GM12875 (cell line): ENCODE data around the gene MAPKAP1.

Source experiments
- H3K4me3 ChIP-seq: one replicate; pipeline ENCODE4 v1.5.1; 2011; ENCODE audit warnings: low read depth, low read length, control low read depth
- TF ChIP-seq, protein P1 (sequence below): IDR thresholded peaks from 2 replicates; pipeline ENCODE4 v1.5.1; 2011; ENCODE audit warnings: low read depth, mild to moderate bottlenecking, control low read depth, inconsistent platforms, low read length, moderate library complexity, borderline replicate concordance; ENCODE audit not compliant: insufficient read depth

Gene MAPKAP1

GRCh38 chr9:125538092-125538473 is 168.9 kb downstream of the MAPKAP1 start:
- H3K4me3 ChIP-seq: no peak overlapping the region
- TF ChIP-seq, protein P1, sequence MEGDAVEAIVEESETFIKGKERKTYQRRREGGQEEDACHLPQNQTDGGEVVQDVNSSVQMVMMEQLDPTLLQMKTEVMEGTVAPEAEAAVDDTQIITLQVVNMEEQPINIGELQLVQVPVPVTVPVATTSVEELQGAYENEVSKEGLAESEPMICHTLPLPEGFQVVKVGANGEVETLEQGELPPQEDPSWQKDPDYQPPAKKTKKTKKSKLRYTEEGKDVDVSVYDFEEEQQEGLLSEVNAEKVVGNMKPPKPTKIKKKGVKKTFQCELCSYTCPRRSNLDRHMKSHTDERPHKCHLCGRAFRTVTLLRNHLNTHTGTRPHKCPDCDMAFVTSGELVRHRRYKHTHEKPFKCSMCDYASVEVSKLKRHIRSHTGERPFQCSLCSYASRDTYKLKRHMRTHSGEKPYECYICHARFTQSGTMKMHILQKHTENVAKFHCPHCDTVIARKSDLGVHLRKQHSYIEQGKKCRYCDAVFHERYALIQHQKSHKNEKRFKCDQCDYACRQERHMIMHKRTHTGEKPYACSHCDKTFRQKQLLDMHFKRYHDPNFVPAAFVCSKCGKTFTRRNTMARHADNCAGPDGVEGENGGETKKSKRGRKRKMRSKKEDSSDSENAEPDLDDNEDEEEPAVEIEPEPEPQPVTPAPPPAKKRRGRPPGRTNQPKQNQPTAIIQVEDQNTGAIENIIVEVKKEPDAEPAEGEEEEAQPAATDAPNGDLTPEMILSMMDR: no peak

DNA sequence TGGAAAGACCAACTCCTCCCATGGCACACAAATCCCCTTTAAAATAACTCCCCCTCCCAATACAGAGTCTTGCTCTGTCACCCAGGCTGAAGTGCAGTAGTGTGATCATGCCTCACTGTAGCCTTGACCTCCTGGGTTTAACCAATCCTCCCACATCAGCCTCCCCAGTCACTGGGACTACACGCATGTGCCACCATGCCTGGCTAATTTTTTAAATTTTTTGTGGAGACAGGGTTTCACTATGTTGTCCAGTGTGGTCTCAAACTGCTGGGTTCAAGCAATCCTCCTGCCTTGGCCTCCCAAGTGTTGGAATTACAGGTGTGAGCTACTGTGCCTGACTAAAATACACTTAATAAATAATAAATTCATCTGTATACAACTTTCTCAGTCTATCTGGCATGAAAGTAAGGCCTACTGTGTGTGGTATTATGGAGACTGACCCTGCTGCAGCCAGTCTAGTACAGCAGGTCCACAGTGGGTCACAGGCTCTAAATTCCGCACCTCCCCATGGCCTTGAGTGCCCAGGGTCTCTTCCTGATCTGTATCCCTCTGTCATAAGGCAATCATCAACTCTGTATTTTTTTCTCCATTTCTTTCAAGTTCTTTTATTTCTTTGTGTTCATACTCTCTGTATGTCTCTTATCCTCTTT is 169.4 kb downstream of the MAPKAP1 start:
- no peak overlapping the region for H3K4me3 ChIP-seq
- TF ChIP-seq, protein P1: no peak

DNA sequence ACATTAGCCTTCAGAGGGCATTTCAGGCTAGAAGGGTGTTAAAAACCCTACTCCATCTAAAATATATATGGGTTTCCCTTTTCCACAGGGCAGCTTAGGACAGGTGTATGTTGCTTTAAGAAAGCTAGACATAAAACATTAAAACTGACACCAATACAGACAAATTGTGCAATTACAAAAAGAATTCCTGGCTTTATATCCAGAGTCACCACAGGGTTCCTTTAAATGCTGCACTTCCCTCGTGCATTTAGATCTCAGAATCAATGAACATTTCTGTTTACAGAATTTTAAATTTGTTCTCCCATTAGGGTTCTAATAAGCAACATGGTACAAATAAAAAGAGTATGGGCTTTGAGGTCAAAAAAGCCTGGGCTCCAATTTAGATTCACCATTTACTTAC is 170.2 kb downstream of the MAPKAP1 start:
- TF ChIP-seq, protein P1: no peak
- no peak overlapping the region for H3K4me3 ChIP-seq

GRCh38 chr9:125536167-125536772 is 170.7 kb downstream of the MAPKAP1 start:
- no peak overlapping the region for H3K4me3 ChIP-seq
- TF ChIP-seq, protein P1: no peak

- H3K4me3 ChIP-seq: no peak overlapping the region
- TF ChIP-seq, protein P1: no peak
Observed at GRCh38 chr9:125534971-125535701, 171.9 kb downstream of the MAPKAP1 start.

DNA sequence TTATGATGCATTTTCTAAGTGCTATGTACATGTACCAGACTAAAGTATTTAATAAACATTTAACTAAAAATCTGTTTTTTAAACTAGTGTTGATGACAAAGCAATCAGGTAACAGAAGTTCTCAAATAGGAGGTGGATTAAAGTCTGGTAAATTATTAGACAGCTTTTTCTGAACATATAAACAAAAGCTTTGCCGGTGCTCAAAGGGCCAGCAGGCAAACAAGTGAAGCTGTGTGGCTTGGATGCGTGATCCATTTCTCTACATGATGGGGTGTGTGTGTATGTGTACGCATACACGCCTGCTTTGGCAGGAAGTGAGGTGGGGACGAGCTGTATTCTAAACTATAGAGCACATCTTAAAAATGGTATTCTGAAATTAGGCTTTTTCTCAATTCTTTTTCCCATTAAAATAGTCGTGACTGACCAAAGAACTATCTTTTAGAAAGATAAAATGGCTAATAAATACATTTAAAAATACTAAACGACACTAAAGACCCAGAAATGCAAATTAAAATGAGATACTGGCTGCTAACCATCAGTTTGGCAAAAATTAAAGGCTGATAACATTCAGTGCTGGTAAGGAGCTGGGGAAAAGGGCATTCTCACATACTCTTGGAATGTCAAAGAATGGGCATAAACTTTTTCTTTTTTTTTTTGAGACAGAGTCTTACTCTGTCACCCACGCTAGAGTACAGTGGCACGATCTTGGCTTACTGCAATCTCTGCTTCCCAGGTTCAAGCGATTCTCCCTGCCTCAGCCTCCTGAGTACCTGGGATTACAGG is 174.0 kb downstream of the MAPKAP1 start:
- TF ChIP-seq, protein P1: no peak
- H3K4me3 ChIP-seq: no peak overlapping the region
